HL-60 (cell line): Measurements from ENCODE around the gene HOXB3.

Experiments
- DNase-seq, 2 experiments: peaks; one replicate each; pipeline ENCODE4 v3.0.0-alpha.2; 2010 to 2020; ENCODE audit warnings: low read depth in 1 of 2, low spot score in 1 of 2
- H3K27ac ChIP-seq: fragments of 250-450 bp; sonication (Bioruptor Pico); replicated peaks from 2 replicates; pipeline ENCODE4 v1.5.1; 2020; ENCODE audit warnings: mild to moderate bottlenecking, moderate library complexity
- H3K27me3 ChIP-seq: fragments of 250-450 bp; sonication (Bioruptor Pico); 2 replicates; pipeline ENCODE4 v1.5.1; 2021; ENCODE audit warnings: mild to moderate bottlenecking, moderate library complexity; ENCODE audit not compliant: insufficient read depth, poor library complexity, severe bottlenecking
- H3K4me3 ChIP-seq: replicated peaks from 2 replicates; pipeline ENCODE4 v1.5.1; 2011; ENCODE audit warnings: mild to moderate bottlenecking, control low read depth, low read length; ENCODE audit not compliant: insufficient read depth
- CTCF ChIP-seq: IDR thresholded peaks from one replicate; pipeline ENCODE4 v1.5.1; 2011; ENCODE audit warnings: low read length, control low read depth, inconsistent platforms; ENCODE audit not compliant: insufficient read depth
- GABPA ChIP-seq: IDR thresholded peaks from 2 replicates; pipeline ENCODE4 v1.6.1; 2012; ENCODE audit warnings: low read depth
- POLR2AphosphoS5 ChIP-seq: IDR thresholded peaks from 2 replicates; pipeline ENCODE4 v1.6.1; 2012; ENCODE audit warnings: low read depth
- REST ChIP-seq: IDR thresholded peaks from 2 replicates; pipeline ENCODE4 v1.6.1; 2012; ENCODE audit warnings: low read depth; ENCODE audit not compliant: insufficient replicate concordance
- SPI1 ChIP-seq: IDR thresholded peaks from 2 replicates; pipeline ENCODE4 v1.6.1; 2012; ENCODE audit warnings: low read depth, mild to moderate bottlenecking, borderline replicate concordance

The HOXB3 gene

GRCh38 chr17:48543854-48544348 lies 46.1 kb downstream of the HOXB3 start:
- TF ChIP-seq GABPA (no peak), REST (no peak), CTCF (no peak), SPI1 (no peak), POLR2AphosphoS5 (no peak)
- DNase-seq, result no peak
- Histone ChIP-seq H3K4me3 (no peak overlapping the region), H3K27me3 (peaks cover 81% of the 10 kb centered on the region), H3K27ac (no peak overlapping the region)

GRCh38 chr17:48543107-48543853 lies 46.8 kb downstream of the HOXB3 start:
- Histone ChIP-seq H3K27me3 (peaks cover 80% of the 10 kb centered on the region), H3K4me3 (no peak overlapping the region), H3K27ac (no peak overlapping the region)
- no peak for TF ChIP-seq REST
- no peak for TF ChIP-seq POLR2AphosphoS5
- TF ChIP-seq SPI1, result no peak
- no peak for TF ChIP-seq GABPA
- no peak for TF ChIP-seq CTCF
- no peak for DNase-seq

GRCh38 chr17:48542698-48543106 lies 47.3 kb downstream of the HOXB3 start:
- TF ChIP-seq CTCF, result no peak
- no peak for TF ChIP-seq SPI1
- no peak for TF ChIP-seq POLR2AphosphoS5
- TF ChIP-seq REST, result no peak
- TF ChIP-seq GABPA, result no peak
- H3K4me3 ChIP-seq, result no peak overlapping the region
- H3K27ac ChIP-seq, result no peak overlapping the region
- H3K27me3 ChIP-seq, result peaks cover 74% of the 10 kb centered on the region
- no peak for DNase-seq
